GM18526 (cell line): Measurements from ENCODE around the gene MEGF6.

Source experiments
- POLR2A ChIP-seq: IDR thresholded peaks from 3 replicates; pipeline ENCODE4 v1.6.1; 2011; ENCODE audit not compliant: insufficient read length; ENCODE audit errors: extremely low read depth

MEGF6 gene

GRCh38 chr1:3539707-3540425 is 71.4 kb downstream of the MEGF6 start:
- TF ChIP-seq POLR2A = no peak

- TF ChIP-seq POLR2A = no peak
Measured at GRCh38 chr1:3537359-3537758, 73.9 kb downstream of the MEGF6 start.

GRCh38 chr1:3536420-3537195 is 74.7 kb downstream of the MEGF6 start:
- no peak for TF ChIP-seq POLR2A

GRCh38 chr1:3535732-3536131 is 75.6 kb downstream of the MEGF6 start:
- TF ChIP-seq POLR2A = no peak

GRCh38 chr1:3534803-3535637 is 76.3 kb downstream of the MEGF6 start:
- no peak for TF ChIP-seq POLR2A

GRCh38 chr1:3533067-3534048 is 78.0 kb downstream of the MEGF6 start:
- TF ChIP-seq POLR2A = no peak

- TF ChIP-seq POLR2A = no peak
Measured at GRCh38 chr1:3531928-3532327, 79.4 kb downstream of the MEGF6 start.

GRCh38 chr1:3530926-3531818 is 80.1 kb downstream of the MEGF6 start:
- no peak for TF ChIP-seq POLR2A

GRCh38 chr1:3530086-3530925 is 81.0 kb downstream of the MEGF6 start:
- no peak for TF ChIP-seq POLR2A

- no peak for TF ChIP-seq POLR2A
Measured at GRCh38 chr1:3529099-3529729, 82.1 kb downstream of the MEGF6 start.

GRCh38 chr1:3527774-3528173 is 83.5 kb downstream of the MEGF6 start:
- TF ChIP-seq POLR2A = no peak
